RKO (cell line): Measurements from ENCODE around the gene SPARC.

Experiments used
- DNase-seq: peaks from one replicate; pipeline ENCODE4 v3.0.0-alpha.2; 2016; ENCODE audit warnings: low spot score

The SPARC gene

GRCh38 chr5:151624476-151624875 lies 62.2 kb downstream of the SPARC start:
- no peak for DNase-seq

DNA sequence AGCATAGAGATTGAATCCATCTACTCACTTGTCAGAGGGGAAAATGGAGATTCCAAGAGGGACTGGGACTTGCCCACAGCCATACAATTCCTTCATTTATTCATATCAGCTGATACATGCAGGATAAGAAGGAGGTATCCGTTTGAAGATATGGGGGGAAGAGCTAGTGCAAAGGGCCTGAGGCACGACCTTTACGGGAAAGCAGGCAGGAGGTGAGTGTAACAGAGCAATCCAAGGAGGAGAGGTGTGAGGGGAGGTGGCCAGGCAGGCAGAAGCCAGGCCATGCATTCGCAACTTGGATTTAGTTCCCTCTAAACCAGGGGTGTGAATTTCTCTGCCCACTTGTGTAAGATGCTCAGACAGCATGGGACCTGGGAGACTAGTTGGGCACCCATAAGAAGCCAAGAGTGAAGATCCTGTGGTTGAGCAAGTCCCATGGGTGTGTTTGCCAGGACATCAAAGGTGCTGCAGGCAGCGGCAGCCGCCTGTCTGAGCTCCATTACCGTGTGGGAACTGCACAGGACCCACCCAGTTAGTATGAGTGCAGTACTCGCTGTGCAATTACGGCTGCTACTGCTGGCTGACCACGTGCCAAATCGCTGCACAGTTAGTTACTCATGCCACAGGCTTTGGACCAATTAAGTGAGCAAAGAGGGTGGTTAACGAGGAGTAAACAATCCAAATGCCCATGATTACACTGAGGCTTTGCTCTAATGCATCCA lies 64.2 kb downstream of the SPARC start:
- no peak for DNase-seq

GRCh38 chr5:151620461-151620840 lies 66.3 kb downstream of the SPARC start:
- no peak for DNase-seq

DNA sequence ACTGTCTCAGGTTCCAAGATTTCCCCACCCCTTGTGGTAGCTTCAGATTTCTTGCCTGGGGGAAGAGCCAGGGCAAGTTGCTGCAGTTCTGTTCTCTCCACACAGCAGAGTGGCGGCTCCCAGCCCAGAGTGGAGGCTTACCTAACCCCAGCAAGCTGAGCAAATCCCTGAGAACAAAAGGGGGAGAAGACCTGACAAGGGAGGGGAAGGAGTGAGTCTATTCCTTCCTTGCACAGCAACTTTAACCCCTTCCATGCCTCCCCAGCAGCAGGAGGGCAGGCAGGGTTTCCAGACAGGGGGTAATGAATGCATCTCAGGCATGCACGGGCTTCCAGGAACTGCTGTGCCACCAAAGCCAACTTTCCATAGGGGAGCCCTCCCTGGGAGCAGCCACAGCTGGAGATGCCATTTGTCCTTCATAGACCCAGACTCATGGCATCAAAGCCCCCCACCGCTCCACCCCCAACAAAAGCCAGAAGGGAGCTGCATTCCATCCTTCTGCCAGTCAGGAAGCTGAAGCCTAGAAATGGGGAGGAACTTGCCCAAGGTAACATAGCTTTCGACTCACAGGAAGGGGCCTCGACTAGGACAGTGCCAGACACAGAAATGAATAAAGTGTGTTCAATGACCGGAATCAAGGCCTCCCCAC lies 66.8 kb downstream of the SPARC start:
- no peak for DNase-seq

- no peak for DNase-seq
Observed at GRCh38 chr5:151618907-151619306, 67.8 kb downstream of the SPARC start.

DNA sequence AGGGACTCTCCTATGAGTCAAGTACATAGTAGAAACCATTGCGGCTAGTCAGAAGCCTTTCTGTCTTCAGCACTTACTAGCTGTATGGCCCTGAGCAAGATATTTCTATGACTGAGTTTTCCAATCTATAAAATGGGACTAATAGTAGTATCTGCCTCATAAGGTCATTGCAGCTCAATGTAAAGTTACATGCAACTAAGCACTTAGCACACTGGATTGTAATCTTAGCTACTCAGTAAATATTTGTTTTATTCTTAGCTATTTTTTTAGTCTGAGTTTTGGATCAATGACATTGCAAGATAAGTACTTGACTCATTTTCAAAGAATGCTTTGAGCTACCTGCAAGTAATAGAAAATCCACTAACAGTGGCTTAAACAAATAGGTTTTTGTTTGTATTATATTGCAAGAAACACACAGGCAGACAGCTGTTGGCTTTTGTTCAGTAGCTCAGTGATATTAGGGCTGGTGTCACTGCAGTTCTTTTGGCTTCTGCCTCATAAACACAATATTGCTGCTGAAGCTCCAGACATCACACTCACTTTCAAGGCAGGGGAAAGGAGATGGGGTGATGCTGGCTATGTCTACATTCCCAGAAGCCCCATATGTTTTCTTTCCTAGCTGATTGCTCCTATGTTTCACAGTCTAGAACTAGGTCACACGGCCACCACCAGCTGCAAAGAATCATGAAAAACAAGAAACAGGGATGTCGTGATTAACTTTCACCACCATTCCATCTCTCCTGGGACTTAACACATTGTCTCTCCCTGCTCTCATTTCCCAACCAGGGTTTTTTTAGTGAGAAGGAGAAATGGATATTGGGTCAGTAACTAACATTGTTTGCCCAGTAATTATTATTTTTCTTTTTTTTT lies 68.6 kb downstream of the SPARC start:
- DNase-seq = no peak

GRCh38 chr5:151617383-151617840 lies 69.3 kb downstream of the SPARC start:
- DNase-seq = no peak

- DNase-seq = no peak
Observed at GRCh38 chr5:151615431-151615830, 71.3 kb downstream of the SPARC start.

- no peak for DNase-seq
Observed at GRCh38 chr5:151614565-151614964, 72.2 kb downstream of the SPARC start.

DNA sequence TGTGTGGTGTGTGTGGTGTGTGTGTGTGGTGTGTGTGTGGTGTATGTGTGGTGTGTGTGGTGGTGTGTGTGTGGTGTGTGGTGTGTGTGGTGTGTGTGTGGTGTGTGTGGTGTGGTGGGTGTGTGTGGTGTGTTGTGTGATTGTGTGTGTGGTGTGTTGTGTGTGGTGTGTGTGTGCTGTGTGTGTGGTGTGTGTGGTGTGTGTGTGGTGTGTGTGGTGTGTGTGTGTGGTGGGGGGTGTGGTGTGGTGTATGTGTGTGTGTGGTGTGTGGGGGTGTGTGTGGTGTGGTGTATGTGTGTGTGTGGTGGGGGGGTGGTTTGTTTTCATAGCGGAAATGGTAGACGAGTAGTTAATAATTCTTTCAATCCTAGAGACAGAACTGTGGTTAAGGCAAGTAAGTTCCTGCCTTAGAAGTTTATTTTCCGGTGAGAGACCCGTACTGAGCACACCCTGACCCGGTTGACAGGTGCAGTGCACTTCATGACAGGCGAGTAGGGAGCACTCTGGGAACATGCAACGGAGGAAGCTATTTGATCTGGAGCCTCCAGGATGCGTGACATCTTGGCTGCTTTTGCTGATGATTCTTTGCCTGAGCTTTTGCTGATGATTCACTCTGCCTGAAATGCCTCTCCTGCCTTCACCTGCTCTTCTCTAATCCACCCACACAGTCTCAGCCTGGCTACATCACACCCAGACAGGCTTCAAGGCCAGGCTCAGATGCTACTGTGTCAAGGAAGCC lies 73.9 kb downstream of the SPARC start:
- DNase-seq = no peak

- no peak for DNase-seq
Observed at GRCh38 chr5:151611127-151611775, 75.5 kb downstream of the SPARC start.
